ENCODE results near the gene BCOR. TPM values are rescaled to one million over a fixed set of nuclear protein-coding genes. Genes with fewer than 3 reads are reported as not detected.

The BCOR gene
- total and polyA plus RNA-seq, 2 of the 4 experiments (the other 2 are of a cell fraction): 7.5 to 9.0 TPM

DNA sequence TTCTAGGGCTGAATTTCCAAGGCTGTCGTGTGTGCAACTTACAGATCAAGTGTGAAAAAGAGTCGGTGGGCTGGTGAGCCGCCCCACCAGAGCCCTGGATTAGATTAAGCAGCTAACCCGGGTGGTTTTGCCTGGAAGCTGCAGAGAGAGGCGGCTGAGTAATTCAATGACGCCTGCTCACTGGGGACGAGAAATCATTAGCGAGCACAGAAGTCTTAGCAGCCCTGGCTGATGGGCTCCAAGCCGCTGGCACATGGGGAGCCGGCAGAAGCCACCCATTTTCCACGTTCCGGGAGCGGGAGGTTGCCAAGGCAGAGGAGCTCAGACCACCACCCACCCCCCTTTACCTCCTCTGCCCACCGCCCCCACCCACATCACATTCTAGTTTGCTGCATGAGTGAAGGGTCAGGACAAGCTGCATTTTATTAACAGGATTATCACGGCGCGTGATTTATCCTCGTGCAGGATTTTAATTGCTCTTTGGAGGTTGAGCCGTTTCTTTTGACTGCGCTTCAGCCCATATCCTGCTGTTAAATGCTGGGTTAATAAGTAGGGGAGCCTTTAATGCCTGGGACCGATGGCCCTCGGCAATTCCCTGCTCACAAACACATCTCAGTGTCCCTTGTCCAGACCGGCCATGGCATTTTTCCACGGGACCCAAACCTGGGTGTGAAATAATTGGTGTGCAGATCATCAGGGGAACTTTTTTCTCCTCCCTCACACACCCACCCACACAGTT, 19.1 kb downstream of the BCOR start:
- no peak overlapping the region for H2BK120ac ChIP-seq (ENCODE audit: low read depth, low read length)
- TF ChIP-seq RAD21 (IDR thresholded peaks at IDR 0.05; ENCODE audit: low read length) (no peak), BHLHE40 (IDR thresholded peaks at IDR 0.05; ENCODE audit: low read depth, low read length) (no peak), POLR2A (IDR thresholded peaks at IDR 0.05; ENCODE audit: low read depth, low read length) (no peak)
- no peak overlapping the region for H3K4me2 ChIP-seq (ENCODE audit: low read depth, low read length)
- no peak overlapping the region for H4K8ac ChIP-seq (ENCODE audit: low read depth in 2 of 2, low read length in 2 of 2)
- H3K18ac ChIP-seq (ENCODE audit: low read depth, low read length): no peak overlapping the region
- 66% methylated on average over 7 of the region's 24 CpGs; no CpG with 5 or more reads in 1 of the 2 experiments for WGBS, 2 experiments (ENCODE audit: extremely low coverage in 2 of 2, insufficient read length in 1 of 2)
- no peak overlapping the region for H4K5ac ChIP-seq (ENCODE audit: low read depth, low read length)
- no peak overlapping the region for H3K14ac ChIP-seq (replicated peaks; ENCODE audit: low read depth, low read length)
- no peaks in the 10 kb centered on the region for H3K9me1 ChIP-seq (ENCODE audit: insufficient read depth, low read length)
- H3K4ac ChIP-seq (ENCODE audit: low read depth, low read length): no peak overlapping the region
- H2BK20ac ChIP-seq (ENCODE audit: low read depth, low read length): no peak overlapping the region
- H2AK5ac ChIP-seq (ENCODE audit: low read depth, low read length): no peak overlapping the region
- H3K4me3 ChIP-seq (ENCODE audit: insufficient read depth, low read depth, low read length): no peak overlapping the region
- H2AK9ac ChIP-seq (replicated peaks; ENCODE audit: low read depth, low read length, poor library complexity): no peak overlapping the region
- peaks cover 20% of the 10 kb centered on the region for H4K20me1 ChIP-seq (ENCODE audit: insufficient read depth, low read length)
- in situ Hi-C loops (cut with MboI; ENCODE audit: low sequenced_read_pairs) (no loop called here), dilution Hi-C loops (cut with HindIII; ENCODE audit: low sequenced_read_pairs, unreplicated experiment) (no loop called here), intact Hi-C loops (cut with micrococcal nuclease) (no loop called here)
- H3K79me1 ChIP-seq (ENCODE audit: low read depth in 1 of 2, low read length in 2 of 2): peaks cover 6 to 27% of the 10 kb centered on the region in 2 experiments; a peak in 2 of 4 replicates
- ChIA-PET POLR2A (ENCODE audit: unreplicated experiment) (no interaction called here), CTCF (no interaction called here)
- no peak overlapping the region for H2BK15ac ChIP-seq (ENCODE audit: low read depth, low read length)
- H3K9me3 ChIP-seq (ENCODE audit: control insufficient read depth, insufficient read depth, low read length): no peaks in the 10 kb centered on the region
- ATAC-seq (ENCODE audit: low read depth): no peak
- no peak overlapping the region for H3K9ac ChIP-seq (ENCODE audit: low read depth, low read length)
- no peak overlapping the region for H2BK5ac ChIP-seq (ENCODE audit: low read depth, low read length, poor library complexity, severe bottlenecking)
- H3K36me3 ChIP-seq (ENCODE audit: control insufficient read depth, insufficient read depth, low read length): peaks cover 17% of the 10 kb centered on the region
- H3K4me1 ChIP-seq (ENCODE audit: control insufficient read depth, insufficient read depth, low read length): peaks cover 5% of the 10 kb centered on the region; the same call in 1 of the 2 replicates
- BruUV-seq (replicated peaks): no TSS peak
- H3K56ac ChIP-seq (ENCODE audit: extremely low read depth, insufficient read depth, low read length): no peak overlapping the region
- no peak for DNase-seq
- H3K27me3 ChIP-seq (ENCODE audit: control insufficient read depth, insufficient read depth, low read length): no peaks in the 10 kb centered on the region
- no peak overlapping the region for H4K91ac ChIP-seq (ENCODE audit: insufficient read depth, low read depth, low read length)
- H2AFZ ChIP-seq (replicated peaks; ENCODE audit: low read length, poor library complexity): no peak overlapping the region
- H3K27ac ChIP-seq (ENCODE audit: insufficient read depth, low read length): no peak overlapping the region
- H3K23ac ChIP-seq (ENCODE audit: low read depth, low read length): no peak overlapping the region
